Measurements from ENCODE around the gene SELENOF.

DNA sequence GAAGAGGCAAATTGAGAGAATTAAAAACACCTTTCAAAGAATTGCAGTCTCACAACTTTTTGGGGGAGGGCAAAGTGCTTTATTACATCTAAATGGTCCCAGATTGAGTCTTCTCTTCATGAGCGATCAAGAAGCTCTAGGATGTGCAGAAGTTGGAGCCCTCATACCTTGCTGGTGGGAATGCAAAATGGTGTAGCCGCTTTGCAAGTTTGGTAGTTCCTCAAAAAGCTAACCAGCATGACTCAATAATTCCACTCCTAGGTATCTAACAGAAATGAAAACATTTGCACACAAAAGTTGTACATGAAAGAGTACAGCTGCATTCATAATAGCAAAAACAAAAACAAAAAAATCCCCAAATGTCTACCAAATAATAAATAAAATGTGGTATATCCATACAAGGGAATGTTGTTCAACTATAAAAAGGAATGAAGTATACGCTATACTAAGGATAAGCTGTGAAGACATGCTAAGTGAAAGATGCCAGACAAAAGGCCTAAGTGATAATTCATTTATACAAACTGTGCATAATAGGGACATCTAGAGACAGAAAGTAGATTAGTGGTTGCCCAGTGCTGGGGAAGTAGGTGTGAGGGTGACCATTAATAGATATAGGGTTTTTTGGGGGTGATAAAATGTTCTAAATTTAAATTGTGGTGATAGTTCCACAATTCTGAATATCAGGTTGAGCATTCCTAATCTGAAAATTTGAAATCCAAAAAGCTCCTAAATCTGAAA is 55.2 kb downstream of the SELENOF start:
- TF ChIP-seq, protein P1, sequence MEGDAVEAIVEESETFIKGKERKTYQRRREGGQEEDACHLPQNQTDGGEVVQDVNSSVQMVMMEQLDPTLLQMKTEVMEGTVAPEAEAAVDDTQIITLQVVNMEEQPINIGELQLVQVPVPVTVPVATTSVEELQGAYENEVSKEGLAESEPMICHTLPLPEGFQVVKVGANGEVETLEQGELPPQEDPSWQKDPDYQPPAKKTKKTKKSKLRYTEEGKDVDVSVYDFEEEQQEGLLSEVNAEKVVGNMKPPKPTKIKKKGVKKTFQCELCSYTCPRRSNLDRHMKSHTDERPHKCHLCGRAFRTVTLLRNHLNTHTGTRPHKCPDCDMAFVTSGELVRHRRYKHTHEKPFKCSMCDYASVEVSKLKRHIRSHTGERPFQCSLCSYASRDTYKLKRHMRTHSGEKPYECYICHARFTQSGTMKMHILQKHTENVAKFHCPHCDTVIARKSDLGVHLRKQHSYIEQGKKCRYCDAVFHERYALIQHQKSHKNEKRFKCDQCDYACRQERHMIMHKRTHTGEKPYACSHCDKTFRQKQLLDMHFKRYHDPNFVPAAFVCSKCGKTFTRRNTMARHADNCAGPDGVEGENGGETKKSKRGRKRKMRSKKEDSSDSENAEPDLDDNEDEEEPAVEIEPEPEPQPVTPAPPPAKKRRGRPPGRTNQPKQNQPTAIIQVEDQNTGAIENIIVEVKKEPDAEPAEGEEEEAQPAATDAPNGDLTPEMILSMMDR (IDR thresholded peaks at IDR 0.05): no peak
- no peak for TF ChIP-seq POLR2A (IDR thresholded peaks at IDR 0.05)
- no peak for TF ChIP-seq POLR2AphosphoS5 (IDR thresholded peaks at IDR 0.05)

Data from breast epithelium (tissue), 3 donors.